ENCODE measurements around the gene ACSL3.
A peak's percentile ranks its signal among the peaks of the same experiment; 100 is the strongest.

DNA sequence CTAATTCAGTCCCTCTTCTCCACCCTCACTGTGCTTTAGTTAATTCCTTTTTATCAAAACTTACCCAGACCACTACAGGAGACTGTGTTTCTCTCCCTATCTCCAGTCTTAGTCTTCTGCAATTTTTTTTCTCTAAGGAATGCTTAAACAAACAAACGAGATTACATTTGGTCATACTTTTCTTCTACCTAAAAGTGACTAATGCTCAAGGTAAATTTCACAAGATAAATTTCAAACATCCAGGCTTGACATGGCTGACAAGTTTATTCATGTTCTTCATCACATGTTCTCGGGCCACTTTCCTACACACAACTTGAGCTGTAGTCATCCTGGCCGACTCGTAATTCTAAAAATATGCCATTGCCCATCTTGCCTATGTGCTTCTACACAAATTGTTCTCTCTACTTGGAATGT lies 23.2 kb upstream of the ACSL3 start:
- TF ChIP-seq CTCF (IDR thresholded peaks at IDR 0.05) (no peak), POLR2AphosphoS5 (IDR thresholded peaks at IDR 0.05) (peak; percentile 87)

Data from prostate gland (tissue), 2 donors.